HepG2 (cell line): ENCODE results near the gene ARHGAP21.

Experiments
- CEBPB ChIP-seq: IDR thresholded peaks from 2 replicates; pipeline ENCODE4 v1.6.1; 2011; ENCODE audit warnings: low read depth, low read length, improper control_type of control experiment, borderline replicate concordance
- CHD2 ChIP-seq: IDR thresholded peaks from 2 replicates; pipeline ENCODE4 v1.6.1; 2011; ENCODE audit warnings: low read depth, low read length, improper control_type of control experiment
- FOXM1 ChIP-seq: sonication (generic); formaldehyde crosslinking; IDR thresholded peaks from 2 replicates; pipeline ENCODE4 v1.5.0; 2020; ENCODE audit warnings: missing genetic modification reagents
- JUND ChIP-seq: sonication (generic); formaldehyde crosslinking; IDR thresholded peaks from 2 replicates; pipeline ENCODE4 v1.8.0; 2022; ENCODE audit warnings: mild to moderate bottlenecking, missing genetic modification reagents
- ZFP36L1 ChIP-seq: sonication (generic); formaldehyde crosslinking; IDR thresholded peaks from 2 replicates; pipeline ENCODE4 v1.8.0; 2022; ENCODE audit warnings: mild to moderate bottlenecking, missing genetic modification reagents, moderate library complexity
- ZNF253 ChIP-seq: sonication (generic); formaldehyde crosslinking; IDR thresholded peaks from 2 replicates; pipeline ENCODE4 v1.8.0; 2022; ENCODE audit warnings: mild to moderate bottlenecking, missing genetic modification reagents, borderline replicate concordance
- ZNF615 ChIP-seq: sonication (generic); formaldehyde crosslinking; IDR thresholded peaks from 2 replicates; pipeline ENCODE4 v1.5.0; 2020; ENCODE audit warnings: mild to moderate bottlenecking, missing genetic modification reagents, borderline replicate concordance
- ZNF747 ChIP-seq: sonication (generic); formaldehyde crosslinking; IDR thresholded peaks from 2 replicates; pipeline ENCODE4 v1.8.1; 2023; ENCODE audit warnings: missing genetic modification reagents, mild to moderate bottlenecking, borderline replicate concordance
- ZNF768 ChIP-seq: sonication (generic); formaldehyde crosslinking; IDR thresholded peaks from 2 replicates; pipeline ENCODE4 v1.4.0; 2020; ENCODE audit warnings: missing genetic modification reagents

GRCh38 chr10:24771943-24772694 lies 48.4 kb upstream of the ARHGAP21 start:
- TF ChIP-seq ZNF747 (CRISPR knock-in tag): no peak
- no peak for TF ChIP-seq CHD2
- no peak for TF ChIP-seq ZNF615 (CRISPR knock-in tag)
- no peak for TF ChIP-seq JUND (CRISPR knock-in tag)
- no peak for TF ChIP-seq ZNF253 (CRISPR knock-in tag)
- TF ChIP-seq ZFP36L1 (CRISPR knock-in tag): no peak
- no peak for TF ChIP-seq ZNF768 (CRISPR knock-in tag)
- no peak for TF ChIP-seq FOXM1 (CRISPR knock-in tag)
- no peak for TF ChIP-seq CEBPB
